PC-9 (cell line): ENCODE results near the gene CD48.

Source experiments
- EZH2 ChIP-seq: fragments of 200-600 bp; sonication (generic); IDR thresholded peaks from 2 replicates; pipeline ENCODE4 v1.8.0; 2017; ENCODE audit warnings: antibody characterized with exemption, low read depth
- TF ChIP-seq, protein P1 (sequence below): fragments of 200-600 bp; sonication (generic); conservative IDR thresholded peaks from 2 replicates; pipeline ENCODE4 v1.6.1; 2017; ENCODE audit warnings: mixed run types, antibody characterized with exemption, mild to moderate bottlenecking, moderate library complexity

DNA sequence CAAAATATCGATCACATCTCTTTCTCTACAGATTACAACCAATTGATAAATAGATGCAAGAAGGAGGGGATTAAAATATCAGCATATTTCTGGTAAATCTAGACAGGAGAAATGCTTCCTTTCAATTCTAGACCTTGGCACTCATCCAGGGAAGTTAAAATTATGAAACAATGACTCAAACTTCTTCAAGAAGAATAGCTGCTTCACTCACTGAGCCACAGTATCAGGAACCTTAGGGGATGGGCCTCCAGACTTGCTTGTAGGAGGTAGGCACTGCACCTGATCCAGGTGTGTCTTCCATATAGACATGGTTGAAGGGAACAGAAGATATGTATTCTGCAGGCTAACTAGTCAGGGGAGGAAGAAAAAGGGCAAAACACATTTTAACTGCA lies 37.3 kb upstream of the CD48 start:
- TF ChIP-seq, protein P1, sequence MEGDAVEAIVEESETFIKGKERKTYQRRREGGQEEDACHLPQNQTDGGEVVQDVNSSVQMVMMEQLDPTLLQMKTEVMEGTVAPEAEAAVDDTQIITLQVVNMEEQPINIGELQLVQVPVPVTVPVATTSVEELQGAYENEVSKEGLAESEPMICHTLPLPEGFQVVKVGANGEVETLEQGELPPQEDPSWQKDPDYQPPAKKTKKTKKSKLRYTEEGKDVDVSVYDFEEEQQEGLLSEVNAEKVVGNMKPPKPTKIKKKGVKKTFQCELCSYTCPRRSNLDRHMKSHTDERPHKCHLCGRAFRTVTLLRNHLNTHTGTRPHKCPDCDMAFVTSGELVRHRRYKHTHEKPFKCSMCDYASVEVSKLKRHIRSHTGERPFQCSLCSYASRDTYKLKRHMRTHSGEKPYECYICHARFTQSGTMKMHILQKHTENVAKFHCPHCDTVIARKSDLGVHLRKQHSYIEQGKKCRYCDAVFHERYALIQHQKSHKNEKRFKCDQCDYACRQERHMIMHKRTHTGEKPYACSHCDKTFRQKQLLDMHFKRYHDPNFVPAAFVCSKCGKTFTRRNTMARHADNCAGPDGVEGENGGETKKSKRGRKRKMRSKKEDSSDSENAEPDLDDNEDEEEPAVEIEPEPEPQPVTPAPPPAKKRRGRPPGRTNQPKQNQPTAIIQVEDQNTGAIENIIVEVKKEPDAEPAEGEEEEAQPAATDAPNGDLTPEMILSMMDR = no peak
- no peak for TF ChIP-seq EZH2
